ENCODE results near the gene HOXB9.

The HOXB9 gene

DNA sequence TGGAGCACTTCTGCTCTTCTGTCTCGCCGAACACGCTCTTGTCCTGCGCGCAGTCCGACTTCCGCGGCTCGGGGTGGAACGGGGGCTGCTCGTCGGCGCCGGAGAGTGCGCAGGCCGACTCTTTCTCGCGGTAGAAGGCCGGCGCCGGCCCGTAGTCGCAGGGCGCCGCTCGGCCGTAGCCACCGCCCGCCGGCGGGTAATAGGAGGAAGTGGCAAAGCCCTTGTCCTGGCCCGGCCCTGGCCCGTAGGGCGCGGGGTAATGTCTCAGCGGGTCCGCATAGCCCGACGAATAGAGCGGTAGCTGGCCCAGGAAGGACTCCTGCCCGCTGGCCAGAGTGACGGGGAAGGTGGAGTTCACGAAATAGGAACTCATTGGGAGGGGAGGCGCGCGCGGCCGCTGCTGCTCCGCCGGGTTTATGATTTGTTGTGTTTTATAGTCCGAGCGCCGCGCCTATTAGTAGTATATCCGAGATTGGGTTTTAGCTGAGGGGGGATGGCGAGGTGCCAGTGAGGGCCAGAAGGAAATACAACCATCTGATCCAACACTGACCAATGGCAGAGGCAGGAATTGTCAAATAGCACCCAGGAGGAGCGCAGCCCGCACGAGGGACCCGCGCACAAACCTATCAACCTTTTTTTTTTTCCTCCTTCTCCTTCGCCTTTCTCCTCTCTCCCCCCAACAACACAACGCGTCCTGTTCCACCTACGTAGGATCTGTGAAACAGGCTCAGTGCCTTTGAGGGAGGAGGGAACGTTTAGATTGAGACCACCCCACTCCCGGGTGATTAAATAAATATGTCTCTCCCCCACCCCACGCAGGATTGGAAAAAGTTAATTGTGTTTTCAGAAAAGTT is 28.2 kb downstream of the HOXB9 start:
- Mint-ChIP-seq H3K9me3 (no peaks in the 10 kb centered on the region), H3K27me3 (peaks cover 89 to 100% of the 10 kb centered on the region in 2 donors), H3K4me1 (ENCODE audit: low read depth in 2 of 2) (peaks cover 43 to 44% of the 10 kb centered on the region in 2 donors), H3K36me3 (ENCODE audit: insufficient read depth) (peaks cover 16% of the 10 kb centered on the region), H3K27ac (peak overlapping the region; percentile 44 to 66), H3K4me3 (peak overlapping the region; percentile 57 to 86)
- DNase-seq = peak in 1 of 3 experiments; percentile 43
- peak; percentile 51 for ATAC-seq (replicated peaks)

DNA sequence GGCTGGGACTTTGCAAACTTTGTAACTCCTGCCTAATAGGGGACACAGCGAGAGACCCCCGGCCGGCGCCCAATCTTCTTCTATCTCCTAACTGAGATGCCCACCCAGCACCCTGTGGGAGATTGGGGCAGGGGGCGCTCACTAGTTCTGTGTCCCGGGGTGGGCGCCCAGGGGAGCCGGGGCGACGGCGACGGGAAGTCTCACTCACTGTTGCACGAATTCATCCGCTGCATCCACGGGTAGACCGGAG is 28.7 kb downstream of the HOXB9 start:
- ATAC-seq (replicated peaks) (no peak), DNase-seq (no peak)
- H3K4me1 Mint-ChIP-seq (ENCODE audit: low read depth in 2 of 2) = peaks cover 44% of the 10 kb centered on the region in 2 donors
- H3K27ac Mint-ChIP-seq = peak overlapping the region in 1 of 2 donors; percentile 66
- H3K9me3 Mint-ChIP-seq = no peaks in the 10 kb centered on the region
- H3K27me3 Mint-ChIP-seq = peaks cover 89 to 100% of the 10 kb centered on the region in 2 donors
- H3K4me3 Mint-ChIP-seq = peak overlapping the region; percentile 57 to 86
- peaks cover 16% of the 10 kb centered on the region for H3K36me3 Mint-ChIP-seq (ENCODE audit: insufficient read depth)

- ATAC-seq (replicated peaks) = no peak
Measured at GRCh38 chr17:48596735-48597527, 29.2 kb downstream of the HOXB9 start.

DNA sequence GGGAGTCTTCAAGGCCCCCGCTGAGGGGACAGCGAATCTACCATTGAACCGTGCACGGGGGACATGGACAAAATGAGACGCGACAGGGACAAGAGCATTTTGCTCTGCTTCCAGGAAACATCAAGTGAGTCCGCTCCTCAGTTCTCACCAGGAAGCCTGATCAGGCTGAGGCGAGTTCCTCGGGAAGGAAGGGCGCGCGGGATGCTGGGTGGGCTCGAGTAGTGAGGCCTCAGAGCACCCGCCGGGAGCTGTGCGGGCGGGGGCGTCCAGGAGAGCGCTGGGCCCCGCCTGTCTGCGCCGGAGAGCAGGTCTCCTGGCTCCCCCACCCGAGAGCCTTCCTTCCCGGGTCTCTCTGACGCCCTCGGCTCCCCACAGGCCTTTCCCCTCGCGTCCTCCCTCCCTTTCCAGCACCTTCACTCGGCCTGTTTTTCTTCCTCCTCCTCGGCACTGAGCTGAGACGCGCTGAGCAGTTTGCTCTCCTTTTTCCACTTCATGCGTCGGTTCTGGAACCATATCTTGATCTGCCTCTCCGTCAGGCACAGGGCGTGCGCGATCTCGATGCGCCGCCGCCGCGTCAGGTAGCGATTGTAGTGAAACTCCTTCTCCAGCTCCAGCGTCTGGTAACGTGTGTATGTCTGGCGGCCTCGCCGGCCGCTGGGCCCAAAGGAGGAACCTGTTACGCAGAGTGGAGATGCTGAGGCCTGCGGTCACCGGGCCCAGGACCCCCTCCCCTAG is 30.0 kb downstream of the HOXB9 start:
- ATAC-seq (replicated peaks) (peak; percentile 18), DNase-seq (no peak)
- Mint-ChIP-seq H3K36me3 (ENCODE audit: insufficient read depth) (peaks cover 13% of the 10 kb centered on the region), H3K27me3 (peaks cover 82 to 100% of the 10 kb centered on the region in 2 donors), H3K9me3 (no peaks in the 10 kb centered on the region), H3K27ac (peak overlapping the region in 1 of 2 donors; percentile 18), H3K4me3 (peak overlapping the region; percentile 57 to 86), H3K4me1 (ENCODE audit: low read depth in 2 of 2) (peaks cover 39 to 42% of the 10 kb centered on the region in 2 donors)

More at GRCh38 chr17:48596735-48597527, 29.2 kb downstream of the HOXB9 start:
- Mint-ChIP-seq H3K4me1 (ENCODE audit: low read depth in 2 of 2) (peaks cover 42 to 43% of the 10 kb centered on the region in 2 donors), H3K4me3 (peak overlapping the region; percentile 57 to 86), H3K9me3 (no peaks in the 10 kb centered on the region), H3K27ac (peak overlapping the region; percentile 18 to 66), H3K36me3 (ENCODE audit: insufficient read depth) (peaks cover 16% of the 10 kb centered on the region), H3K27me3 (peaks cover 90 to 100% of the 10 kb centered on the region in 2 donors)
- no peak for DNase-seq

DNA sequence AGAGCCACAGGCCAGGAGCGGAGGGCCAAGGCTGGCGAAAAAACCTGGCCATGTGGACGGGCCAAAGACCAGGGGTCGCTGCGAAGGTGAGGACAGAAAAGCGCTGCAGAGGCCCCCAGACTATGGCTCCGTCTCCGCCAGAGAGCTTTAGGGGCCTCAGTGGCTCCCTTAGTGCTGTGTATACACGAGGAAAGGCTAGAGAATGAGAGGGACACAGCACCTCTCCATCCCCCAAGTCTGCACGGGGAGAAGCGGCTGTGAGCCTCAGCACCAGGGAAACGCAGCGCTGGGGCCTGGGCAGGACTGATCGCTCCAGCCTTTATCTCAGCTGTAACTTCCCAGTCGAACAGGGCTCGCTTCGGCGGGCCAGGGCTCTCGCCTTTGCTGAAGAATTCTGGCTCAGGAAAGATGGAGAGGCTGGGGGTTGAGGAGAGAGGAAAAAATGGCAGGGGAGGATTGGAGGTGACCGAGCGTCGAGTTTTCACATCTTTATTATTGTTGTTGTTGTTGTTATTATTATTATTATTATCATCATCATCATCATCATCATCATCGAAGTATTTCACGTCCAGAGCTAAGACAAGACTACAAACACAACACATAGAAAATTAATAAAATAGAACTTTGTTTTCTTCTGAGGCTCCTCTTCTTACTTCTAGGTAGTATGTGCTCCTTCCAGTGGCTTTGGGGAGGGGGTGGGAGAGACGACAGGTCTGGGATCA is 30.7 kb downstream of the HOXB9 start:
- Mint-ChIP-seq H3K36me3 (ENCODE audit: insufficient read depth) (peaks cover 13% of the 10 kb centered on the region), H3K4me3 (peak overlapping the region in 1 of 2 donors; percentile 38), H3K4me1 (ENCODE audit: low read depth in 2 of 2) (peaks cover 39 to 42% of the 10 kb centered on the region in 2 donors), H3K9me3 (no peaks in the 10 kb centered on the region), H3K27ac (no peak overlapping the region), H3K27me3 (peaks cover 75 to 100% of the 10 kb centered on the region in 2 donors)
- no peak for ATAC-seq (replicated peaks)
- no peak for DNase-seq

DNA sequence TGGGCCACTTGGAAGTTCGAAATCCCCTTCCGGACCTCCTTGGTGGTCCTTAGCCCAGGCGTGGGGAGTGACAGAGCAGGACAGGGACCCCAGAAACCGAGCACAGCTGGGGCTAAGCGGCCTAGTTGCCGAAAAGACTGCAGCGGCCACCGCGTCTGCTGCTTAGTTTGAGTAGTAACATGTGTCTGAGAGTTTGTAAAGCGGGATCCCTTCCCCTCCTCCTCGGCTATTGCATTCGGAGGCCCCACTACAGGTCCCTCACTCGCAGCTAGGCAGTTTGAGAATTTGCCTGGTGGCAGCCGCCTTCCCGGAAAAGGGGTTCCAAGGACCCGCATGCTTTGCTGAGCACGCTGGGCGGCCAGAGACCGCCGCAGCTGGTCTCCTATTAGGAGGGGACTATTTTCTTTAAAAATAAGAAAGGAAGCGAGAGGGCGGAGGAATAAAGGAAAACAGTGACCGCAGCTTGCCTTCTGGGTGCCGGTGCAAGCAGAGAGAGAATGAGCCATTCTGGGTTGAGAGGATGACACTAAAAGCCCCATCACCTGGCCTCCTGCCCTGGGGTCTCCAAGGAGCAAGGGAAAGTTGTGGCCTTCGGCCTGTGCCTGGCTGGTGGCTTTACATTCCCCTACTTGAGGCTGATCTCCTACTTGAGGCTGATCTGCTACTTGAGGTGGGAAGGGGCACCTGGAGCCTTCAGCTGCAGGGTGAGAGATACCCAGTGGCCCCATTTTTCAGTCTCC is 31.4 kb downstream of the HOXB9 start:
- Mint-ChIP-seq H3K27ac (no peak overlapping the region), H3K36me3 (ENCODE audit: insufficient read depth) (peaks cover 13% of the 10 kb centered on the region), H3K9me3 (no peaks in the 10 kb centered on the region), H3K4me3 (peak overlapping the region in 1 of 2 donors; percentile 20), H3K27me3 (peaks cover 68 to 98% of the 10 kb centered on the region in 2 donors), H3K4me1 (ENCODE audit: low read depth in 2 of 2) (peaks cover 39 to 42% of the 10 kb centered on the region in 2 donors)
- ATAC-seq (replicated peaks) (no peak), DNase-seq (no peak)

- peak overlapping the region; percentile 85 to 86 for H3K4me3 Mint-ChIP-seq
- H3K4me1 Mint-ChIP-seq (ENCODE audit: low read depth in 2 of 2) = peaks cover 39 to 42% of the 10 kb centered on the region in 2 donors
- peak overlapping the region in 1 of 2 donors; percentile 58 for H3K27ac Mint-ChIP-seq
- DNase-seq (peak; percentile 78 to 86 (median 85)), ATAC-seq (replicated peaks) (peak; percentile 67)
- H3K36me3 Mint-ChIP-seq (ENCODE audit: insufficient read depth) = peaks cover 13% of the 10 kb centered on the region
- H3K27me3 Mint-ChIP-seq = peaks cover 60 to 91% of the 10 kb centered on the region in 2 donors
- H3K9me3 Mint-ChIP-seq = no peaks in the 10 kb centered on the region
Measured at GRCh38 chr17:48593840-48594537, 32.2 kb downstream of the HOXB9 start.

- H3K4me3 Mint-ChIP-seq = peak within 1 kb of the TSS; percentile 85 to 86
- peaks cover 34 to 39% of the 10 kb centered on the region in 2 donors for H3K4me1 Mint-ChIP-seq (ENCODE audit: low read depth in 2 of 2)
- H3K27ac Mint-ChIP-seq = peak within 1 kb of the TSS in 1 of 2 donors; percentile 58
- H3K36me3 Mint-ChIP-seq (ENCODE audit: insufficient read depth) = peaks cover 13% of the 10 kb centered on the region
- H3K9me3 Mint-ChIP-seq = no peaks in the 10 kb centered on the region
- peaks cover 53 to 84% of the 10 kb centered on the region in 2 donors for H3K27me3 Mint-ChIP-seq
- DNase-seq (no peak), ATAC-seq (replicated peaks) (peak; percentile 45)
Measured at GRCh38 chr17:48593126-48593829, 32.9 kb downstream of the HOXB9 start, which contains the start of gene HOXB5. Gene HOXB5 (minus strand): TSS chr17:48593779. CDS start chr17:48593682, 97 bp downstream.

GRCh38 chr17:48592577-48592976 is 33.6 kb downstream of the HOXB9 start:
- H3K9me3 Mint-ChIP-seq = no peaks in the 10 kb centered on the region
- peaks cover 11% of the 10 kb centered on the region for H3K36me3 Mint-ChIP-seq (ENCODE audit: insufficient read depth)
- H3K4me3 Mint-ChIP-seq = peak overlapping the region; percentile 85 to 86
- H3K27ac Mint-ChIP-seq = no peak overlapping the region
- H3K27me3 Mint-ChIP-seq = peaks cover 49 to 80% of the 10 kb centered on the region in 2 donors
- H3K4me1 Mint-ChIP-seq (ENCODE audit: low read depth in 2 of 2) = peaks cover 27 to 32% of the 10 kb centered on the region in 2 donors
- DNase-seq (no peak), ATAC-seq (replicated peaks) (peak; percentile 24)

- DNase-seq (no peak), ATAC-seq (replicated peaks) (no peak)
- peaks cover 6% of the 10 kb centered on the region for H3K36me3 Mint-ChIP-seq (ENCODE audit: insufficient read depth)
- peaks cover 47 to 80% of the 10 kb centered on the region in 2 donors for H3K27me3 Mint-ChIP-seq
- no peak overlapping the region for H3K4me3 Mint-ChIP-seq
- no peak overlapping the region for H3K27ac Mint-ChIP-seq
- H3K9me3 Mint-ChIP-seq = no peaks in the 10 kb centered on the region
- H3K4me1 Mint-ChIP-seq (ENCODE audit: low read depth in 2 of 2) = peaks cover 22 to 27% of the 10 kb centered on the region in 2 donors
Measured at GRCh38 chr17:48592057-48592514, 34.1 kb downstream of the HOXB9 start.

All from effector memory CD8-positive, alpha-beta T cell (primary cell).